Subcutaneous adipose tissue (tissue), 4 donors: ENCODE data around the gene KCTD15. TPM values are rescaled to one million over a fixed set of nuclear protein-coding genes. Genes with fewer than 3 reads are reported as not detected.

ENCODE experiments used
- CTCF ChIP-seq: fragments of 450-650 bp; IDR thresholded peaks from one replicate; pipeline ENCODE4 v1.5.1; 2016; ENCODE audit warnings: low read depth, mild to moderate bottlenecking, control low read depth, antibody characterized with exemption, moderate library complexity
- total RNA-seq, 4 donors: library from RNA; depleted of rRNA; stranded (reverse); fragments of >200 nt; gene quantifications; one replicate each; pipeline ENCODE4 v1.1.0, GENCODE V29; 2016

Gene KCTD15
- total RNA-seq, 4 donors from 2014 or later = 8.2 to 26.2 (median 13.7) TPM

GRCh38 chr19:33811246-33811645 lies 14.6 kb downstream of the KCTD15 start:
- TF ChIP-seq CTCF = no peak

DNA sequence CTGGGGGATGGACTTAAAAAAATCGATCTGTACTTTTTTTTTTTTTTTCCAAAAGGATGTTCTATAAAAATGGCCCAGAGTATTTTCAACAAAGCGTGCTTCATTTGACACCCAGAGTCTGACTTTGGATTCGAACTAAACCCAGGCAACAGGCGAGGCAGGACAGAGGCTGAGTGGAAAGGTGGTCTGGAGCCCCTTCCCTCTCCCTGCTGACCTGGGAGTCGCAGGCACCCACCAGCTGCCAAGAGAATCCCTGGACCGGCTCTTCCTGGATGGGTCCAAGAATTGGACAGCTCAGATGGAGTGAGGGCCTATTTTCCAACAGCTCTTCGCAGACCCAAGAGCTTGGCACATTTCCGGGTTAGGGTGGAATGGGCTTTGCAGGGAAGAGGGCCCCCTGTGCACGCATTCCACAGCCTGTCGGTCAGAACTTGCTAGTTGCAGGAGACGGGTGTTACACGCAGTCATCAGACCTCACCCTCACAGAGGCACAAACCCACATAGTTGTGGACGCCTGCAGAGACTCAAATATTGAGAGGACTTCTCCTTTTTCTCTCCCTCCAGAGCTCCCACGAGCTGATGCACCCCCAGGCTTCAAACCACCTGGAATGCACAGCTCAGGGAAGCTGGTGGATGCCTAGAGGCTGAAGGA lies 15.2 kb downstream of the KCTD15 start:
- TF ChIP-seq CTCF = no peak

GRCh38 chr19:33812388-33813330 lies 16.0 kb downstream of the KCTD15 start:
- TF ChIP-seq CTCF = no peak

- TF ChIP-seq CTCF = no peak
These were observed 16.9 kb downstream of the KCTD15 start for GRCh38 chr19:33813391-33814101.

GRCh38 chr19:33814181-33815165 lies 17.8 kb downstream of the KCTD15 start:
- no peak for TF ChIP-seq CTCF

GRCh38 chr19:33815380-33816340 lies 19.0 kb downstream of the KCTD15 start:
- no peak for TF ChIP-seq CTCF
